Measurements from ENCODE around the gene BTBD2.

Gene BTBD2

GRCh38 chr19:2015608-2015950 is at the start of gene BTBD2:
TSS of gene BTBD2 (minus strand) at chr19:2015714. CDS start at chr19:2015703, 11 bp downstream.
- DNase-seq = peak; percentile 42

- DNase-seq = no peak
Observed at GRCh38 chr19:2064788-2065524, 49.4 kb upstream of the BTBD2 start.

- DNase-seq = no peak
Observed at GRCh38 chr19:2064395-2064787, 48.9 kb upstream of the BTBD2 start.

DNA sequence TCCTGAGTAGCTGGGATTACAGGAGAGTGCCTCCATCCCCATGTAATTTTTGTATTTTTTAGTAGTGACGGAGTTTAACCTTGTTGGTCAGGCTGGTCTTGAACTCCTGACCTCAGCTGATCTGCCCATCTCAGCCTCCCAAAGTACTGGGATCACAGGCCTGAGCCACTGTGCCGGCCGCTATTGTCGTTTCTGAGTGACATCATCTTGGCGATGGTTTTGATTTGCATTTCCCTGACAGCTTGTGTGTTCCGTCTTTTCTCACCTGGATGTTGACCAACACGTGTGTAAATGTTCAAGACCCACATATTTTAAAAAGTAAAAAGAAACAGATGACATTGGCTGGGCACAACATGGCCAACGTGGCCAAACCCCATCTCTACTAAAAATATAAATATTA is 48.3 kb upstream of the BTBD2 start:
- no peak for DNase-seq

GRCh38 chr19:2062770-2063169 is 47.3 kb upstream of the BTBD2 start:
- DNase-seq = no peak

- DNase-seq = no peak
Observed at GRCh38 chr19:2062389-2062729, 46.8 kb upstream of the BTBD2 start.

DNA sequence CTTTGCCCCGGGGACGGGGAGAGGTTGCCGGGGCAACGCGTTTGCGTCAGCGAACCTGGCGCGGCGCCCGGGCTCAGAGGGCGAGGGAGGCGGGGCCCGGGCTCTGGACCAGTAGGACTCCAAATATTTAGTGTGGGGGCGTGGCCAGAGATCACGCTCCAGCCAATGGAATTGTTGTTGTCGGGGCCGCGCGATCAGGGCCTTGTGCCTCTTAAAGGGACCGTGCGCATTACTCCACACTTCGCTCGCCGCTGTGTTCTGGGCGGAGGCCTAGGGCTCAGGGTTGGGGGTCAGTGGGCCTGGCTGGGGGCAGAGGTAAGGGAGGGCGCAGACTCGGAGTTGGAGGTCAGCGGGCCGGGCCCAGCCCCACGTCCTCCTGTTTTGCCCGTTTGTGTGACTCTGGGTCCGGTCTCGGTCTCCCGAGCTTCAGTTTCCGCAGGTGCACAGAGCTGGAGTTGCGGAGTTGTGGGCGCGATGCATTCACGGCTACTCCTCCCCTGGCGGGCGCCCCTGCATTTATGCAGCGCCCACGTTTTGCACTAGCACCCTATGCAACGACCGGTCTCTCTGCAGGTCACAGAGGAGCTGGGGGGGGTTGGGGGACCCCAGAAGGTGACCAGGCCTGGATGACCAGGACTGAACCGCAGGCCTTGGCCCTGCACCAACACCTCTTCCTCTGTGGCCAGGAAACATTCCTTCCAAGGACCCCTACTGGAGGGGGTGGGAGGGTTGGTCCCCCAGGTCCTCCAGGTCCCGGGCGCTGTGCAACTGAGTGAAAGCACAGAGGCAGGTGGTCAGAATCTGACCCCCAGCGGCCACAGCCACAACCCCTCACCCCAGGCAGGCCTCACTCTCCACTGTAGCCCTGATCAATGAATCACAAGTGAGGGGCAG is 46.2 kb upstream of the BTBD2 start:
- DNase-seq = peak; percentile 99

DNA sequence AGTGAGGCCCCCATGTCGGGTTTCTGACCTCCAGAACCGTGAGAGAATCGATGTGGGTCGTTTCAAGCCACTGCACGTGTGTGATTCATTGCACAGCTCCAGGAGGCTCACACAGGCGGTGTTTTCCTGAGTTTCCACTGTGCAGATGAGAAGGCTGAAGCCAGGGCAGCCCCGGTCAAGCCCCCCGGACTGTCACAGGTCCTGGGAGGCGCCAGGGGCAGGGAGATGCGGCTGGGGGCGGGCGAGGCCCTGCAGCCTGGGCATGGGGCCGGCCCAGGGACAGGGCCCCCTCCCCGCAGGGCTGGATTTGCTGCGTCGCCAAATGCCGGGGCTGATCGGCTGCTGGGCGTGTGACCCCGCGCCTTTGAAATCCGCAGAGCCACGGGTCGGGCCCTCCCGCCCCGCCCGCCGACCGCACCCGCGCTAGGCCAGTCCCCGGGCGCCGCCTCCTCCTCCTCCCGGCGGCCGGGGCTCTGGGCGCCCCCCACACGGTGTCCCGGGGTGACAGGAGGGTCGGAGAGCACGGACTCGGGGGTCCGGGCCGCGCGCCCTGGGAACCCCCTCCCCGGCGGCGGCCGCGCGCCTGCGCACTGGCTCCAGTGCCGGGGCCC is 45.5 kb upstream of the BTBD2 start:
- no peak for DNase-seq

GRCh38 chr19:2059422-2060201 is 44.1 kb upstream of the BTBD2 start:
- no peak for DNase-seq

DNA sequence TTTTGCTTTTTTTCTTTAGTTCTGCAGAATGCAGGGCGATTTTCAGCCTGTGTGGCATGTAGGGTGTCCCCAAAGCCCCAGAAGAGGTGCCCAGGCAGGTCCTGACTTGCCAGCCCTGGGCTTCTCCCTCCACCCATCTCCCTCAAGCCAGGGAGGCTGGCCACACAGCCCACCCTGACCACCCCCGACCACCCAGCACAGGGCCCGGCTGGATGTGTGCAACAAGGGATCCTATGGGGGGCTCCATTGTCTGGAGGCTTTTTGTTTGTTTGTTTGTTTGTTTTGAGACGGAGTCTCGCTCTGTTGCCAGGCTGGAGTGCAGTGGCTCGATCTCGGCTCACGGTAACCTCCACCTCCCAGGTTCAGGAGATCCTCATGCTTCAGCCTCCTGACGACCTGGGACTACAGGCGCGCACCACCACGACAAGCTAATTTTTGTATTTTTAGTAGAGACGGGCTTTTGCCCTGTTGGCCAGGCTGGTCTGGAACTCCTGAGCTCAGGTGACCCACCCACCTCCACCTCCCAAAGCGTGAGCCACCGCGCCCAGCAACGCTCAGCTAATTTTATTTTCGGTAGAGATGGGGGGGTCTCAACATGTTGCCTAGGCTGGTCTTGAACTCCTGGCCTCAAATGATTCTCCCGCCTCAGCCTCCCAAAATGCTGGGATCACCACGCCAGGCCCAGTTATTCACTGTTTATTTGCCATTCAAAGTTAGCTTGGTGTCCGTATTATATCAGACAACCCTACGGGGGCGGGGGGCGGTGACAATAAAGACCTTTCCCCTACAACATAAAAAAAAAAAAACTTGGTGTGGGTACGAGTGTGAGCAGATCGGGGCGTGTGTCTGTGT is 43.3 kb upstream of the BTBD2 start:
- DNase-seq = no peak

- DNase-seq = no peak
Observed at GRCh38 chr19:2057484-2058469, 42.3 kb upstream of the BTBD2 start.

DNA sequence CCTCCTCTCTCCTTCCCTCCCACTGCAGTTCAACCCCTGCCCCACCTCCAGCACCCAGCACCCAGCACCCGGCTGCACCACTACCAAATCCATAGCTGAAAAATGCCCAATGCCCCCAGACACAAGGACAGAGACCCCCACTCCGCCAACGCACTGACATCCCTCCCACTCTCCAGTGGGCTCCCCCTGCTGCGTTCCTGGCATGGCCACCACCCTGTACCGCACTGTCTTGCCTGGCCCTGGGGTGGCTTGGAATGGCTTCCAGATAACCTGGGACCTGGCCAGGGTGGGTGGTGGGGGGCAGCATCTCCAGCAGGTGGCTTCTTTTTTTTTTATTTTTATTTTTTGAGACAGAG is 41.3 kb upstream of the BTBD2 start:
- DNase-seq = no peak

- DNase-seq = no peak
Observed at GRCh38 chr19:2055931-2056836, 40.7 kb upstream of the BTBD2 start.

- DNase-seq = no peak
Observed at GRCh38 chr19:2054763-2055162, 39.2 kb upstream of the BTBD2 start.

DNA sequence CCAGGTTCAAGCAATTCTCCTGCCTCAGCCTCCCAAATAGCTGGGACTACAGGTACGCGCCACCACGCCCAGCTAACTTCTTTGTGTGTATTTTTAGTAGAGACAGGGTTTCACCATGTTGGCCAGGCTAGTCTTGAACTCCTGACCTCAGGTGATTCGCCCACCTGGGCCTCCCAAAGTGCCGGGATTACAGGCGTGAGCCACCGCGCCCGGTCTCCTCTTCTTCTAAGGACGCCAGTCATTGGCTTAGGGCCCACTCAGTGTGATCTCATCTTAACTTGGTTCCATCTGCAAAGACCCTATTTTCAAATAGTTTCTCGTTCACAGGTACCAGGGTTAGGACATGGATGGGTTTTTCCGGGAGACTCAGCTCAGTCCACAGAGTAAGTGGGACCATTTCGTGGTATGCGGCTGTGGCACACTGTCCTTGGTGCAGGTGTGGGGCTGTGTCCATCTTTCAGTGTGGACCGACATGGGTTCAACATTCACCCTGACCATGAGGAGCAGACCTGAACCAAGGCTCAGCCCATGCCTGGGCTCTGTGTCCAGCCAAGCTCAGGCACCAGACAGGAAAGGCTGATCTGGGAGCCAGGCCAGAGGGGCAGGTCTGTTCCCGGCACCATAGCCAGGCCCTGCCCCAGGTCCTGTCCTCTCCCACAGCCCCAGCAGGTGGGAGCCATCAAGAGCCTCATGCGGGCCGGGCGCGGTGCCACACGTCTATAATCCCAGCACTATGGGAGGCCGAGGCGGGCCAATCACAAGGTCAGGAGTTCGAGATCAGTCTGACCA is 38.3 kb upstream of the BTBD2 start:
- DNase-seq = no peak

DNA sequence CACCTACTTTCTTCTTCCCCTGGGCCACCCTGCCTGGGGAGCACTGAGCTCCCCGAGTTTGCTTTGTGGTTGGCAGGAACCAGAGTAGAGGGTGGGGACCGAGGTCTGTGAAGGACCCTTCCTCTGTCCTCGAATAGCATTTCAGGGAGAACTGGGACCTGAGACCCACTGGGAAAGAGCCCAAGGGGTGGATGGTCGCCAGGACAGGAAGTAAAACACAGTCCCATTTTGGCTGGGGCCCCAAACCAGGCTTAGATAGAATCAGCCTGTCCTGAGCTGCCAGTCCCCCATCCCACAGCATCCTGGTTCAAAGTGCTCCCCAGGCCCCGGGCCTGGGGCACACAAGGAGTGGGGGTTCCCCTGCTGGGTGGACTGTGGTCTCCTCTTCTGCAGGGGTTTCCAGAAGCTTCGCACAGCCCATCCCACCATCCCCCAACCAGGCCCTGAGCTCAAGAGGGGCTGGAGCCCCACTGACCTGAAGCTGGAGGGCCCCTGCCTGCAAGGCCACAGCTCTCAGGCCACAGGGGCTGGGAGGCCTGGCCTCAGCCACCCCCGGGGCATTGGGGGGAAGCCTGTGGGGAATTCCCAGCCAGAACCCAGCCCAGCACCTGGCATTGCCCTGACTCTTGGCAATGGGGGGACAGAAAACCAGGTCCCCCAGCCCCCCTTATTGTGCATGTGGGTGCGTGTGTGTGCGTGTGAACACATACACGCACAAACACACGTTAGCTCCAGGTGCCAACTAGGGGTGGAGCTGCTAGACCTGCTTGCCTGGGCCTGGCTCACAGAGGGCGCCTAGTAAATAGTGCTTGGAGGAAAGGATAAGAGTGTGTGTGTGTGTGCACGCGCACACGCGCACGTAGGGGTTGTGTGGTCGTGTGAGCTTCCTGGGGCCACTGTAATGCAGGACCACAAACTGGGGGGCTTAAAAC is 36.5 kb upstream of the BTBD2 start:
- peak; percentile 84 for DNase-seq

- peak; percentile 88 for DNase-seq
Observed at GRCh38 chr19:2050991-2051772, 35.7 kb upstream of the BTBD2 start, which contains the start of gene MKNK2. TSS of gene MKNK2 (minus strand) at chr19:2051244. CDS start at chr19:2050851, 393 bp downstream.

Data from CD4-positive, alpha-beta T cell treated with Interleukin-15 for 1 hour (primary cell).